Activated naive CD4-positive, alpha-beta T cell treated with anti-CD3 and anti-CD28 coated beads for 36 hours (primary cell): ENCODE data around the gene PSME2. TPM values are rescaled to one million over a fixed set of nuclear protein-coding genes. Genes with fewer than 3 reads are reported as not detected.

Source experiments
- CTCF ChIA-PET: fragments of 350-600 bp; sonication (Branson Sonifier 250); formaldehyde crosslinking; loops from one replicate; lab custom pipeline; 2021; ENCODE audit warnings: antibody characterized with exemption; lab: Charles Lee
- DNase-seq: peaks from one replicate; pipeline ENCODE4 v3.0.0-alpha.2; 2020
- H3K27ac Mint-ChIP-seq: one replicate; pipeline ENCODE4 v1.8.0; 2021; ENCODE audit warnings: mild to moderate bottlenecking, mixed read lengths
- H3K27me3 Mint-ChIP-seq: one replicate; pipeline ENCODE4 v1.8.0; 2021; ENCODE audit warnings: low read depth, mixed read lengths
- H3K36me3 Mint-ChIP-seq: one replicate; pipeline ENCODE4 v1.8.0; 2021; ENCODE audit warnings: low read depth, mixed read lengths
- H3K4me1 Mint-ChIP-seq: one replicate; pipeline ENCODE4 v1.8.0; 2021; ENCODE audit warnings: low read depth, mixed read lengths
- H3K4me3 Mint-ChIP-seq: one replicate; pipeline ENCODE4 v1.8.0; 2021; ENCODE audit warnings: mild to moderate bottlenecking, moderate library complexity, mixed read lengths
- H3K9me3 Mint-ChIP-seq: one replicate; pipeline ENCODE4 v1.8.0; 2021; ENCODE audit warnings: mixed read lengths
- intact Hi-C: fragments of 100-400 bp; cut with micrococcal nuclease; formaldehyde crosslinking; loops from one replicate; pipeline ENCODE4 v1.15.1; 2023
- total RNA-seq, 2 experiments: library from RNA; stranded (reverse); gene quantifications; one replicate each; pipeline ENCODE4 v1.2.3, GENCODE V29; 2021

PSME2 gene
- total RNA-seq, 2 experiments from 2014 or later: 392 to 404 TPM

DNA sequence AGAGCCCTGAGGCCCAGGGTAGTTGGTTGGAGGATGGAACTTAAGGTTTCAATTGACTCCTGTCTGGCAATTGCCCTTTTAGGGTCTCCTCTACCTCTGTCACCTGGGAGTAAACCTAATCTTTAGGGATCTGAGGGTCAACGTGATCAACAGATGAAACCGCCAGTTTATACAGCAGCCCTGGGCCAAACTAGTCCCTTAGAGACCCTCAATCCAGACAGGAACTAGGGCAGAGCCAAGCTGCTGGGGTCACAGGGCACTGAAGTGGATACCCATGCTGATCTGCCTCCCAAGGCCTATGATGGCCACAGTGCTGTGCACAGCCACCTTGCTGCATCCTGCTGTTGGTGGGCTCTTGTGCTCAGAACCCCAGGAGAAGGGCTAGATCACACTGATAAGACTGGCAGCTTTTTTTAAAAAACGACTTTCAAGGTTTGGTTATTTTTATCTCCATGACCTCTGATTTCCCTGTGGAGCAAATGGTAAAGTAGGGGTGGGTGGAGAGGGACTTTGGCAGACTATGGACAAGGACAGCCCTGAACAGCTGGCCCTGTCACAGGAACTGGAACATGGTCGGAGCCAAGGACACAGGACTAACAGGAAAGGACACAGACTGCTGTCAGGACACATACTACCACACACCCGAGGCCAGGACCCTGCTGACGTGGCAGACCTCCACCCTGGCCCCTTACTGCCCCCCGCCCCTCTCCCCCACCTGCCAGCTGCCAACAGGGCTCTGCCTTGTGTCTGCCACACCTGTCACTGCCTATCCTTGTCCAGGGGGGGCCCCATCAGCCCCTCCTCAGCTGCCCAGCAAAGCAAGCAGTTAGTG lies 15.5 kb downstream of the PSME2 start:
- Mint-ChIP-seq H3K4me1 (peaks cover 20% of the 10 kb centered on the region), H3K27me3 (no peaks in the 10 kb centered on the region), H3K36me3 (no peaks in the 10 kb centered on the region), H3K9me3 (no peaks in the 10 kb centered on the region), H3K27ac (no peak overlapping the region), H3K4me3 (no peak overlapping the region)
- CTCF ChIA-PET: no interaction called here
- intact Hi-C loops: no loop called here
- no peak for DNase-seq

DNA sequence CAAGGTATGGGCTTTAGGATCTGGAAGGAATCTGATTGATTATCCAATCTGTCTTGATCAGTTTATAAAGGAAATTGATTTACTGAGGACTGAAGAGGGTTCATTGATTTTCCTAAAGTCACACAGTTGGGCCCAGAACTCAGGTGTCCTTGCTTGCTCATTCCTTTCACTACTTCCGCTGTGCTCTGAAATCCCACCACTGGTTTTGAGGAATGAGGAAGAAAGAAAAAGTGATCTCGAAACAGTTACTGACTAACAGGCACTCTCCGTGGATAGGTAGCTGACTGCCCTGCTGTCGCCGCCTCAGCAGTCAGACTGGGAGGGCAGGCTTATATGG lies 16.1 kb downstream of the PSME2 start, which contains the start of gene FITM1:
Gene FITM1 (plus strand): TSS at position 280 of the 337 bp plus-strand sequence. CDS start 905 bp downstream, outside the sequence.
- no peak within 1 kb of the TSS for H3K27ac Mint-ChIP-seq
- peaks cover 20% of the 10 kb centered on the region for H3K4me1 Mint-ChIP-seq
- no peak for DNase-seq
- no peaks in the 10 kb centered on the region for H3K36me3 Mint-ChIP-seq
- intact Hi-C loops: no loop called here
- no peaks in the 10 kb centered on the region for H3K27me3 Mint-ChIP-seq
- no peak within 1 kb of the TSS for H3K4me3 Mint-ChIP-seq
- H3K9me3 Mint-ChIP-seq: no peaks in the 10 kb centered on the region
- CTCF ChIA-PET: no interaction called here

DNA sequence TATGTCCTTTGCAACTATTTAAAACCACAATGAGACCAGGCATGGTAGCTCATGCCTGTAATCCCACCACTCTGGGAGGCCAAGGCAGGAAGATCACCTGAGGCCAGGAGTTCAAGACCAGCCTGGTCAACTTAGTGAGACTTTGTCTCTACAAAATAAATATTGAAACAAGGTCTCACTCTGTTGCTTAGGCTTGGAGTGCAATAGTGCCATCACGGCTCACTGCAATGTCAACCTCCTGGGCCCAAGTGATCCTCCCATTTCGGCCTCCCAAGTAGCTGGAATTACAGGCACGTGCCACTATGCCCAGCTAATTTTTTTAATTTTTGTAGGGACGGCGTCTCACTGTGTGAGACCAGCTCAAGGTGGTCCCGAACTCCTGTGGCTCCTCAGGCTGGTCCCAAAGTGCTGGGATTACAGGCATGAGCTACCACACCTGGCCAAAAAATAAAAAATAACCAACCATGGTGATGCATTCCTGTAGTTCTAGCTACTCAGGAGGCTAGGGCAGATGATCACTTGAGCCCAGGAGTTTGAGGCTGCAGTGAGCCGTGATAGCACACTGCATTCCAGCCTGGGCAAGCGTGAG lies 16.9 kb downstream of the PSME2 start:
- Mint-ChIP-seq H3K9me3 (no peaks in the 10 kb centered on the region), H3K36me3 (peaks cover 2% of the 10 kb centered on the region), H3K27me3 (no peaks in the 10 kb centered on the region), H3K27ac (no peak overlapping the region), H3K4me1 (peaks cover 17% of the 10 kb centered on the region), H3K4me3 (no peak overlapping the region)
- intact Hi-C loops: no loop called here
- CTCF ChIA-PET: interaction anchor here (0.7 kb wide), 2 partner anchors 21 to 29 kb away, joined by 3 to 7 read pairs; no protein-coding TSS in a partner anchor
- no peak for DNase-seq

DNA sequence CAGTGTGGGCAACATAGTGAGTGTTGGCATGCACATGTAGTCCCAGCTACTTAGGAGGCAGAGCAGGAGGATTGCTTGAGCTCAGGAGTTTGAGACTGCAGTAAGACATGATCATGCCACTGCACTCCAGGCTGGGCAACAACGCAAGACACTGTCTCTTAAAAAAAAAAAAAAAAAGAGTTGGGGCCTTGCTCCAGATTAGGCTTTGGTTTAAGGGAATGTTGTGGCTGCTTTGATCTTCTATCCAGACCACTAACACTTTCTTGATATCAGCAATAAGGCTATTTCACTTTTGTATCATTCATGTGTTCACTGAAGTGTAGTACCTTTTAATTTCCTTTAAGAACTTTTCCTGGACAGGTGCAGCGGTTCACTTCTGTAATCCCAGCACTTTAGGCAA lies 18.7 kb downstream of the PSME2 start:
- H3K4me1 Mint-ChIP-seq: peaks cover 11% of the 10 kb centered on the region
- CTCF ChIA-PET: interaction anchor here (0.7 to 1.8 kb wide), 3 partner anchors 11 to 36 kb away, joined by 3 to 8 read pairs (median 3); no protein-coding TSS in a partner anchor

DNA sequence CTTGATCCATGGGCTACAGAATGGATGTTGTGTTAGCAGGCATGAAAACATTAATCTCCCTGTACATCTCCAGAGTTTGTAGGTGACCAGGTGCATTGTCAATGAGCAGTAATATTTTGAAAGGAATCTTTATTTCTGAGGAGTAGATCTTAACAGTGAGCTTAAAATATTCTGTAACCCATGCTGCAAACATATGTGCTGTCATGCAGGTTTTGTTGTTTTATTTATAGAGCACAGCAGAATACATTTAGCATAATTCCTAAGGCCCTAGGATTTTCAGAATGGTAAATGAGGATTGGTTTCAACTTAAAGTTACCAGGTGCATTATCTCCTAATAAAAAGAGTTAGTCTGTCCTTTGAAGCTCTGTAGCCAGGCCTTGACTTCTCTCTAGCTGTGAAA lies 19.5 kb downstream of the PSME2 start:
- intact Hi-C loops: no loop called here
- Mint-ChIP-seq H3K36me3 (peaks cover 10% of the 10 kb centered on the region), H3K27me3 (no peaks in the 10 kb centered on the region), H3K27ac (no peak overlapping the region), H3K4me1 (peaks cover 5% of the 10 kb centered on the region), H3K4me3 (no peak overlapping the region), H3K9me3 (no peaks in the 10 kb centered on the region)
- DNase-seq: no peak
- CTCF ChIA-PET: interaction anchor here (0.7 to 1.8 kb wide), 3 partner anchors 10 to 35 kb away, joined by 3 to 8 read pairs (median 3); no protein-coding TSS in a partner anchor

More for the DNA sequence above, 18.7 kb downstream of the PSME2 start:
- Mint-ChIP-seq H3K27me3 (no peaks in the 10 kb centered on the region), H3K4me3 (no peak overlapping the region), H3K36me3 (peaks cover 8% of the 10 kb centered on the region), H3K9me3 (no peaks in the 10 kb centered on the region), H3K27ac (no peak overlapping the region)
- DNase-seq: no peak
- intact Hi-C loops: no loop called here

DNA sequence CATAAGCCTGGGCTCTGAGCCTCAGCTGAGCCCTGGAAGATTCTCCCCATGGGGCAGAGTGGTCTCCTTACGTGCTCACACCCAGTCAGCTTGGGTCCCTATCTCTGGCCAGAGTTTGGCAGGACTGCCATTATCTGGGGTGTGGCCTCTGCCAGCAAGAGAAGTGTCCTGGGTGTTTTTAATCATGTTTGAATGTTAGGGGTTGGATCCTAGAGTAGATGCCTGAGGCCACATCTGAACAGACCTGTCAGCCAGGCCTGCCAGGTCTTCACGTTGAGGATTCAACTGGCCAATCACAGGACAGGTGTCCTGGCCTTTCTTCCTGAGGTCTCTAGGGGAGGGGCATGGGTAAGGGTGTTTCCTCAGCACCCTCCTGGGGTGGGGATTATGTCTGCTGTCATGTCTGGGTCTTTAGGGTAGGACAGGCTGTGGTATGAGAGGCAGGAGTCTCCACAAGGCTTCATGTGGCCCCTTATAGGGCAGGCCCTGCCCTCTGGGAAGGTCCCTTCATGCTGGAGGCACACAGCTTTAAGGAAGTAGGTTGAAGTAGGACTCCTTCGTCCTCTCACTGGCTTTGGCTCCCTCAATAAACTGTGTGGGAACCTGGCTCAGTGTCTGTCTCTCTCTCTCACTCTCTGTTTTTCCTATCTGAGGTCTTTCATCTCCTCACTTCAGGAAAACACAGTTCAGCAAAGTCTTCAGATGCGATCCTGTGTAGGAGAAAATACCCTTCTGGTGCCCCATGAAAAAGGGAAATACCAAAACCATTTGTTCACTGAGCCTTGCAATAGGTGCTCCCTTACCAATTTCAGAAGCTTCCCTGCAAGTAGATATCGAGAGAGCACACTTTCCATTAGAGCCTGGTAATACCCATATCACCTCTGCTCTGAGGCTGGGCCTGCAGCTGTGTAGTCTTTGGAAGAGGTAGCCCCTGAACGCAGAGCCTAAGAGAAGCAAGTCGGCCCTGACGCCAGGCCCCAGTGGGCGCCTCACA lies 22.7 kb downstream of the PSME2 start:
- Mint-ChIP-seq H3K27me3 (no peaks in the 10 kb centered on the region), H3K27ac (no peak overlapping the region), H3K36me3 (peaks cover 21% of the 10 kb centered on the region), H3K9me3 (no peaks in the 10 kb centered on the region), H3K4me1 (peaks cover 3% of the 10 kb centered on the region), H3K4me3 (no peak overlapping the region)
- CTCF ChIA-PET: interaction anchor here (1.4 kb wide), 1 partner anchor 14 kb away, joined by 5 read pairs; no protein-coding TSS in a partner anchor
- intact Hi-C loops: no loop called here
- no peak for DNase-seq

DNA sequence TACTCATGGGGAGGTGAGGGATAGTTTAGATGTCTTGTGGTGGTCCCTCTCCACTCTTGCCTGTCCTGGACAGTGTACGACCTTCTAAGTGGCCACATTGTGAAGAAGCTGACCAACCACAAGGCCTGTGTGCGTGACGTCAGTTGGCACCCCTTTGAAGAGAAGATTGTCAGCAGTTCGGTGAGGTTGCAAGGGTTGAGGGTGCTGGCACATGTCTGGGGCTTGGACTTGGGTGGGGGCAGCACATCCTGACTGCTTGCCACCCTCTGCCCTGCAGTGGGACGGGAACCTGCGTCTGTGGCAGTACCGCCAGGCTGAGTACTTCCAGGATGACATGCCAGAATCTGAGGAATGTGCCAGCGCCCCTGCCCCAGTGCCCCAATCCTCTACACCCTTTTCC lies 23.5 kb downstream of the PSME2 start:
- Mint-ChIP-seq H3K4me1 (peaks cover 3% of the 10 kb centered on the region), H3K36me3 (peaks cover 27% of the 10 kb centered on the region), H3K27me3 (no peaks in the 10 kb centered on the region), H3K4me3 (no peak overlapping the region), H3K9me3 (no peaks in the 10 kb centered on the region), H3K27ac (no peak overlapping the region)
- intact Hi-C loops: no loop called here
- CTCF ChIA-PET: interaction anchor here (0.6 to 1.4 kb wide), 2 partner anchors 13 to 70 kb away, joined by 3 to 5 read pairs; no protein-coding TSS in a partner anchor
- no peak for DNase-seq

DNA sequence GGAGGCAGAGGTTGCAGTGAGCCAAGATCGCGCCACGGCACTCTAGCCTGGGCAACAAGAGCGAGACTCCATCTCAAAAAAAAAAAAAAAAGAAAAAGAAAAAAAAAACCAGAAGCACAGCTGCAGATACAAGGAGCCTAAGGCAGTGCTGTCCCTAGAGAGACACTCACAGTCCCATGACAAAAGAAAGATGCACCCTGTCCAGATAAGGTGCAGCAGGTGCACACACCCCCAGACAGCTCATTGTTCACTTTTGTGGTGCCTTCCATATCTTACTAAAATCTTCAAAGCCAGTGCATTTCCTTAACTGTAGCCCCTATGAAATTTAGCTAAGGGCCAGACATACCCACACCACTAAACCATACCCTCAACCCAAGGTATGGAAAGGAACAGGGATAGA lies 24.0 kb downstream of the PSME2 start:
- CTCF ChIA-PET: interaction anchor here (0.6 to 1.4 kb wide), 2 partner anchors 12 to 70 kb away, joined by 3 to 5 read pairs; no protein-coding TSS in a partner anchor
- intact Hi-C loops: no loop called here
- H3K9me3 Mint-ChIP-seq: no peaks in the 10 kb centered on the region
- no peak for DNase-seq
- no peak overlapping the region for H3K4me3 Mint-ChIP-seq
- no peak overlapping the region for H3K27ac Mint-ChIP-seq
- H3K27me3 Mint-ChIP-seq: no peaks in the 10 kb centered on the region
- H3K4me1 Mint-ChIP-seq: peaks cover 2% of the 10 kb centered on the region
- H3K36me3 Mint-ChIP-seq: peaks cover 30% of the 10 kb centered on the region

DNA sequence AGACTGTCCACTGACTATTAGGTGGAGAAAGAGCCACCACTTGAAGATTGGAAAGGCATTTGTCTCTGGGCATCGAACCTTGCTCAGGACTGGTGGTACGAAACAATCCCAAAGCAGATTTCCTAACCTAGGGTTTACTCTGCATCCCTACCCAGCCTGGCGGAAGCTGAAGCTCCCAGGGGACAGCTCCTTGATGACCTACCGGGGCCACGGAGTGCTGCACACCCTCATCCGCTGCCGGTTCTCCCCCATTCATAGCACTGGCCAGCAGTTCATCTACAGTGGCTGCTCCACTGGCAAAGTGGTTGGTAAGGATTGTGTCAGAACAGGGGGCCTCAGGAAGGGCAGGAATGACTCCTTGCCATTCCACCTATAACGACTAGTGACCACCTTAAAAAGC lies 25.2 kb downstream of the PSME2 start:
- Mint-ChIP-seq H3K36me3 (peaks cover 37% of the 10 kb centered on the region), H3K27me3 (no peaks in the 10 kb centered on the region), H3K27ac (no peak overlapping the region), H3K4me3 (no peak overlapping the region), H3K9me3 (no peaks in the 10 kb centered on the region), H3K4me1 (peaks cover 8% of the 10 kb centered on the region)
- intact Hi-C loops: no loop called here
- CTCF ChIA-PET: no interaction called here
- DNase-seq: no peak

DNA sequence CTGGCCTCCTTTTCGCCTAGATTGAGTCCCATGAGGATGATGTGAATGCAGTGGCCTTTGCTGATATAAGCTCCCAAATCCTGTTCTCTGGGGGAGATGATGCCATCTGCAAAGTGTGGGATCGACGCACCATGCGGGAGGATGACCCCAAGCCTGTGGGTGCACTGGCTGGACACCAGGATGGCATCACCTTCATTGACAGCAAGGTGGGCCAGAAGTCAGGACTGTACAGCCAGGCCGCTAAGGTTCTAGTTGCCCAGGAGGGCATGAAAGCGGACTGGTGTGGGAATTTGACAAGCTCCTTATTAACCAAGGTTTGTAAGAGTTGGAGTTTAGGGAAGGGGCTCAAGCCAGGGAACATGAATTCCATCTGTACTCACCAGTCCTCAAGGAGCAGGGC lies 26.7 kb downstream of the PSME2 start:
- DNase-seq: no peak
- Mint-ChIP-seq H3K4me3 (no peak overlapping the region), H3K27ac (no peak overlapping the region), H3K4me1 (peaks cover 18% of the 10 kb centered on the region), H3K9me3 (no peaks in the 10 kb centered on the region), H3K36me3 (peaks cover 44% of the 10 kb centered on the region), H3K27me3 (no peaks in the 10 kb centered on the region)
- CTCF ChIA-PET: interaction anchor here (0.7 to 0.8 kb wide), 2 partner anchors 9 to 29 kb away, joined by 3 to 4 read pairs; no protein-coding TSS in a partner anchor
- intact Hi-C loops: loop anchor here (10.0 kb wide), 2 partner anchors 815 to 1115 kb away; partner anchors contain the start of genes BCL2L2 and PPP1R3E

DNA sequence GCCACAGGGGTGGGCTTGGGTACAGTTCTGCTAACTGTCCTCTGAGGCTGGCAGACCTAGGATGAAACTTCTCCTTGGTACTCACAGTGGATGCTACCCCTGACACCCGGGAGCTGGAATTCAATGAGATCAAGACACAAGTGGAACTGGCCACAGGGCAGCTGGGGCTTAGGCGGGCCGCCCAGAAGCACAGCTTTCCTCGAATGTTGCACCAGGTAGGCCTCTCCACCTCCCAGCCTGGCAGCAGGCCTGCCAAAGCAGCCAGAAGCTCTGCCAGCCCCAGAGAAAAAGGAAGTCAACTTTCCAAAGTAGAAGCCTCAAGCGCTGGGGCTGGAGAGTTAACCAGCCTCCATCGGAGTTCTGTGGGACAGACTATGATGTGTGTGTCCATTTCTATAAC lies 29.2 kb downstream of the PSME2 start:
- no peaks in the 10 kb centered on the region for H3K27me3 Mint-ChIP-seq
- no peak overlapping the region for H3K4me3 Mint-ChIP-seq
- no peaks in the 10 kb centered on the region for H3K9me3 Mint-ChIP-seq
- peaks cover 36% of the 10 kb centered on the region for H3K36me3 Mint-ChIP-seq
- no peak for DNase-seq
- intact Hi-C loops: loop anchor here (10.0 kb wide), 2 partner anchors 812 to 1112 kb away; partner anchors contain the start of genes BCL2L2 and PPP1R3E
- H3K4me1 Mint-ChIP-seq: peaks cover 18% of the 10 kb centered on the region
- CTCF ChIA-PET: interaction anchor here (1.0 to 4.1 kb wide), 5 partner anchors 10 to 190 kb away, joined by 3 to 20 read pairs (median 3); partner anchors contain the start of gene CIDEB
- H3K27ac Mint-ChIP-seq: no peak overlapping the region
